BJ (cell line): Measurements from ENCODE around the gene CDH11. TPM values are rescaled to one million over a fixed set of nuclear protein-coding genes. Genes with fewer than 3 reads are reported as not detected.

Source experiments
- CTCF ChIA-PET: fragments of 350-600 bp; formaldehyde crosslinking; extraction: SDS; loops from one replicate; lab custom pipeline; 2021; ENCODE audit warnings: antibody characterized with exemption, inconsistent platforms; lab: Yijun Ruan, JAX
- POLR2A ChIA-PET: fragments of 300-600 bp; sonication (Branson Sonifier 250); formaldehyde crosslinking; extraction: SDS; loops from one replicate; lab custom pipeline; 2021; ENCODE audit warnings: antibody characterized with exemption; lab: Charles Lee
- DNase-seq: peaks from one replicate; pipeline ENCODE4 v3.0.0-alpha.2; 2011; ENCODE audit warnings: low read depth
- H3K27me3 ChIP-seq: 2 replicates; pipeline ENCODE4 v1.6.0; 2011; ENCODE audit warnings: low read length; ENCODE audit not compliant: control insufficient read depth, insufficient read depth
- H3K36me3 ChIP-seq: 2 replicates; pipeline ENCODE4 v1.5.1; 2011; ENCODE audit warnings: low read length; ENCODE audit not compliant: control insufficient read depth, insufficient read depth
- H3K4me3 ChIP-seq: 2 replicates; pipeline ENCODE4 v1.5.1; 2011; ENCODE audit warnings: low read depth, mild to moderate bottlenecking, control low read depth, low read length
- polyA plus RNA-seq: library from polyadenylated mRNA; depleted of rRNA; stranded (reverse); fragments of >200 nt; gene quantifications from 2 replicates; pipeline ENCODE4 v1.2.3, GENCODE V29; 2011
- TF ChIP-seq, protein P1 (sequence below): IDR thresholded peaks from 2 replicates; pipeline ENCODE4 v1.5.1; 2011; ENCODE audit warnings: low read depth, mild to moderate bottlenecking, control low read depth, inconsistent platforms, low read length, moderate library complexity; ENCODE audit not compliant: insufficient read depth

CDH11 gene
- polyA plus RNA-seq, 1 experiment: 589 TPM

DNA sequence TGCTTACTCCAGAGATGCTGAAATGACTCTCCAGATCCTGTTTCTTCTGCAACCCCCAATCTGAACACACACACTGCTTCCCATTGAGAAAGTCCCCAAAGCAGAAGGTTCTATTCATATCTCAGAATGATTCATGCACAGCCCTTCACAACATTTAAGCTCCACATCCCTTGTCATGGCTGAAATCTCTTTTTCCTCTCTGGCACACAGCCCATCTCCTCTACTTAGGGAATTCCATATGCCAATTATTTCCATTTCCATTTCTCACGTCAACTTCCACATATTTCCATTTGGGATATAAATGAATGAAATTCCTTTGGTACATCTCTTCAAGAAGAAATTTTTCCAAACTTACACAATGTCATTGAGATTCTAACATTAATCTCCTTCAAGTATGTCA, 119.6 kb downstream of the CDH11 start:
- Histone ChIP-seq H3K36me3 (peaks cover 28% of the 10 kb centered on the region), H3K27me3 (no peaks in the 10 kb centered on the region), H3K4me3 (no peak overlapping the region)
- TF ChIP-seq, protein P1, sequence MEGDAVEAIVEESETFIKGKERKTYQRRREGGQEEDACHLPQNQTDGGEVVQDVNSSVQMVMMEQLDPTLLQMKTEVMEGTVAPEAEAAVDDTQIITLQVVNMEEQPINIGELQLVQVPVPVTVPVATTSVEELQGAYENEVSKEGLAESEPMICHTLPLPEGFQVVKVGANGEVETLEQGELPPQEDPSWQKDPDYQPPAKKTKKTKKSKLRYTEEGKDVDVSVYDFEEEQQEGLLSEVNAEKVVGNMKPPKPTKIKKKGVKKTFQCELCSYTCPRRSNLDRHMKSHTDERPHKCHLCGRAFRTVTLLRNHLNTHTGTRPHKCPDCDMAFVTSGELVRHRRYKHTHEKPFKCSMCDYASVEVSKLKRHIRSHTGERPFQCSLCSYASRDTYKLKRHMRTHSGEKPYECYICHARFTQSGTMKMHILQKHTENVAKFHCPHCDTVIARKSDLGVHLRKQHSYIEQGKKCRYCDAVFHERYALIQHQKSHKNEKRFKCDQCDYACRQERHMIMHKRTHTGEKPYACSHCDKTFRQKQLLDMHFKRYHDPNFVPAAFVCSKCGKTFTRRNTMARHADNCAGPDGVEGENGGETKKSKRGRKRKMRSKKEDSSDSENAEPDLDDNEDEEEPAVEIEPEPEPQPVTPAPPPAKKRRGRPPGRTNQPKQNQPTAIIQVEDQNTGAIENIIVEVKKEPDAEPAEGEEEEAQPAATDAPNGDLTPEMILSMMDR: no peak
- DNase-seq: no peak
- POLR2A ChIA-PET: interaction anchor here (0.6 kb wide), 1 partner anchor 264 kb away, joined by 4 read pairs; no protein-coding TSS in a partner anchor
- CTCF ChIA-PET: no interaction called here

DNA sequence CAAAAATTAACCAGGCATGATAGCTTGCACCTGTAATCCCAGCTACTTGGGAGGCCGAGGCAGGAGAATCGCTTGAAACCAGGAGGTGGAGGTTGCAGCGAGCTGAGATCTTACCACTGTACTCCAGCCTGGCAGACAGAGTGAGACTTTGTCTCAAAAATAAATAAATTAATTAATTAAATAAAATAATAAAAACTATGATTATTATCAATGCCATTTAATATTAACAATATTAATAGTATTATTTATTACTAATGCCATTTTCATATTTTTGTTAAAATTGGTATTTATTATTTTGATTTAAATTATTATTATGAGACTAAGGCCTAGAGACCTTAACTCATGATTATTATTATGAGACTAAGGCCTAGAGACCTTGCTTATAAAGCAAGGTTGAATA, 121.2 kb downstream of the CDH11 start:
- Histone ChIP-seq H3K4me3 (no peak overlapping the region), H3K36me3 (peaks cover 26% of the 10 kb centered on the region), H3K27me3 (no peaks in the 10 kb centered on the region)
- ChIA-PET POLR2A (no interaction called here), CTCF (no interaction called here)
- DNase-seq: no peak
- TF ChIP-seq, protein P1: no peak

DNA sequence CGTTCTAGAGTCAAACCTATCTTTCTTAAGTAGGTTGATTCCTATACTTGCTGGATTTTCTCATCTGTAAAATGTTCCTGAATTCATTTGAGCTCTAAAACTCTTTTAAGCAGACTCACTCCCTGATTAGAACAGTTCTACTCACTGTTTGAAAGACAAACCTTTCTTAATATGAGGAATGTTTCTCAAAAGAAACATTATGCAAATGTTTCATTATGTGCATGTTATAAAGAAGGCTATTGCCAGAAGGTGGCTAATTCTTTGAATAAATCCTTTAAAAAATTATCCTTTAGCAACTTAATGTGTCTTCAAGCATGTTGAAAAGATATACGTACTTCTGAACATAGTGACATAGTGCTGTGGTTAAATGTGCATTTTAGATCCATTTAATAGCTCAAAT, 124.1 kb downstream of the CDH11 start:
- no peak for DNase-seq
- ChIA-PET CTCF (interaction anchor here (1.2 to 1.6 kb wide), 2 partner anchors 11 to 14 kb away, joined by 3 read pairs; no protein-coding TSS in a partner anchor), POLR2A (no interaction called here)
- TF ChIP-seq, protein P1: no peak
- H3K36me3 ChIP-seq: peaks cover 11% of the 10 kb centered on the region
- H3K27me3 ChIP-seq: no peaks in the 10 kb centered on the region
- no peak overlapping the region for H3K4me3 ChIP-seq

DNA sequence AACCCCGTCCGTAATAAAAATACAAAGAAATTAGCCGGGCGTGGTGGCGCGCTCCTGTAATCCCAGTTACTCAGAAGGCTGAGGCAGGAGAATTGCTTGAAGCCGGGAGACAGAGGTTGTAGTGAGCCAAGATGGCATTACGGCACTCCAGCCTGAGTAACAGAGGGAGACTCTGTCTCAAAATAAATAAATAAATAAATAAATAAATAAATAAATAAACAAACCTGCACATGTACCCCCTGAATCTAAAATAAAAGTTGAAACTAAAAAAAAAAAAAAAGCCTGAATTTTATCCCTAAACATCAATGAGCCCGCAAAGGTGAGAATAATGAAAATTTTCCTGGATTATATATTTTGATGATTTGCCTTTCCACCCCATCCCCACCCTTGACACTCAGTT, 124.7 kb downstream of the CDH11 start:
- TF ChIP-seq, protein P1: no peak
- POLR2A ChIA-PET: no interaction called here
- no peak for DNase-seq
- Histone ChIP-seq H3K36me3 (peaks cover 12% of the 10 kb centered on the region), H3K4me3 (no peak overlapping the region), H3K27me3 (no peaks in the 10 kb centered on the region)
- CTCF ChIA-PET: interaction anchor here (1.6 kb wide), 1 partner anchor 10 kb away, joined by 3 read pairs; no protein-coding TSS in a partner anchor

DNA sequence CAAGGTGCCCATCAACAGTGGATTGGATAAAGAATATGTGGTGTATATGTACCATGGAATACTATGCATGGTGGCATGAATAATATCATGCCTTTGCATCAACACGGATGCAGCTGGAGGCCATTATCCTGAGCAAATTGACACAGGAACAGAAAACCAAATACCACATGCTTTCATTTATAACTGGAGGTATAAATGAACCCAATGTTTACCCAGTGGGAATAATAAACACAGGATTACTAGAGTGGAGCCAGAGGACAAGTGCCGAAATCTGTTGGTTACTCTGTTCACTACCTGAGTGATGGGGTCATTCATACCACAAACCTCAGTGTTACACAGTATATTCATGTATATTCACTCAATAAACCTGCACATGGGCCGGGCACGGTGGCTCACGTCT, 125.2 kb downstream of the CDH11 start:
- TF ChIP-seq, protein P1: no peak
- ChIA-PET CTCF (no interaction called here), POLR2A (no interaction called here)
- H3K4me3 ChIP-seq: no peak overlapping the region
- no peaks in the 10 kb centered on the region for H3K27me3 ChIP-seq
- H3K36me3 ChIP-seq: peaks cover 12% of the 10 kb centered on the region
- DNase-seq: no peak
